Activated naive CD8-positive, alpha-beta T cell treated with anti-CD3 and anti-CD28 coated beads, Interleukin-2, amount 10 ng/mL, durations not matched to agents 7 days and 5 days (primary cell): ENCODE data around the gene MXD3. TPM values are rescaled to one million over a fixed set of nuclear protein-coding genes. Genes with fewer than 3 reads are reported as not detected.
A peak's percentile ranks its signal among the peaks of the same experiment; 100 is the strongest.

Source experiments
- ATAC-seq: fragments of 150-1000 bp; cut with Tn5 transposase; one replicate; pipeline ENCODE4 v1.10.0; 2021; ENCODE audit warnings: low read depth, moderate library complexity
- POLR2A ChIA-PET: fragments of 350-600 bp; sonication (Branson Sonifier 250); formaldehyde crosslinking; loops from one replicate; lab custom pipeline; 2021; ENCODE audit warnings: antibody characterized with exemption; lab: Charles Lee
- DNase-seq: peaks from one replicate; pipeline ENCODE4 v3.0.0; 2021
- H3K27ac Mint-ChIP-seq: one replicate; pipeline ENCODE4 v1.8.0; 2022; ENCODE audit warnings: mild to moderate bottlenecking, mixed read lengths
- H3K27me3 Mint-ChIP-seq: one replicate; pipeline ENCODE4 v1.8.0; 2022; ENCODE audit warnings: mild to moderate bottlenecking, moderate library complexity, mixed read lengths
- H3K36me3 Mint-ChIP-seq: one replicate; pipeline ENCODE4 v1.8.0; 2021; ENCODE audit warnings: mild to moderate bottlenecking, mixed read lengths
- H3K4me1 Mint-ChIP-seq: one replicate; pipeline ENCODE4 v1.8.0; 2021; ENCODE audit warnings: mixed read lengths
- H3K4me3 Mint-ChIP-seq: one replicate; pipeline ENCODE4 v1.8.0; 2022; ENCODE audit warnings: mild to moderate bottlenecking, moderate library complexity, mixed read lengths
- H3K9me3 Mint-ChIP-seq: one replicate; pipeline ENCODE4 v1.8.0; 2021; ENCODE audit warnings: mixed read lengths
- total RNA-seq, 2 experiments: library from RNA; stranded (reverse); gene quantifications; one replicate each; pipeline ENCODE4 v1.2.3, GENCODE V29; 2021

MXD3 gene
- total RNA-seq, 2 experiments from 2014 or later = 85.0 to 94.0 TPM

GRCh38 chr5:177293819-177294581, 17.7 kb downstream of the MXD3 start:
- no peaks in the 10 kb centered on the region for H3K9me3 Mint-ChIP-seq
- peaks cover 37% of the 10 kb centered on the region for H3K36me3 Mint-ChIP-seq
- POLR2A ChIA-PET = no interaction called here
- ATAC-seq (no peak), DNase-seq (no peak)
- H3K4me3 Mint-ChIP-seq = no peak overlapping the region
- H3K27me3 Mint-ChIP-seq = no peaks in the 10 kb centered on the region
- H3K4me1 Mint-ChIP-seq = peaks cover 20% of the 10 kb centered on the region
- no peak overlapping the region for H3K27ac Mint-ChIP-seq

DNA sequence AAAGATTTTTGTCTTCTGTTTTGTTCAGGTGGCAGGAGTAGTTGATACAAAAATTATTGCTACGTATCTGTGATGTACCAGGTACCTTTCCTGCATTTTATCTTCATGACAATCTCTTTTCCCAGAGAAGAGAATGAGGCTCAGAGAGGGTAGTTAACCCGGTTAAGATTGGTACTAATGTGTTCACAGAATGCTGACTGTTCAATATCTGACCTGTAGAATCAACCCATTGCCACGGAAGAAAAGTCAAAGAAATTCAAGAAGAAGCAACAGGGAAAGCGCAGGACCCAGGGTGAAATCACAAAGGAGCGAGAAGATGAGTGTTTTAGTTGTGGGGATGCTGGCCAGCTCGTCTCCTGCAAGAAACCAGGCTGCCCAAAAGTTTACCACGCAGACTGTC, 20.0 kb downstream of the MXD3 start:
- DNase-seq (no peak), ATAC-seq (no peak)
- Mint-ChIP-seq H3K4me3 (no peak overlapping the region), H3K9me3 (no peaks in the 10 kb centered on the region), H3K36me3 (peaks cover 40% of the 10 kb centered on the region), H3K27ac (no peak overlapping the region), H3K27me3 (no peaks in the 10 kb centered on the region), H3K4me1 (peaks cover 16% of the 10 kb centered on the region)
- POLR2A ChIA-PET = no interaction called here

DNA sequence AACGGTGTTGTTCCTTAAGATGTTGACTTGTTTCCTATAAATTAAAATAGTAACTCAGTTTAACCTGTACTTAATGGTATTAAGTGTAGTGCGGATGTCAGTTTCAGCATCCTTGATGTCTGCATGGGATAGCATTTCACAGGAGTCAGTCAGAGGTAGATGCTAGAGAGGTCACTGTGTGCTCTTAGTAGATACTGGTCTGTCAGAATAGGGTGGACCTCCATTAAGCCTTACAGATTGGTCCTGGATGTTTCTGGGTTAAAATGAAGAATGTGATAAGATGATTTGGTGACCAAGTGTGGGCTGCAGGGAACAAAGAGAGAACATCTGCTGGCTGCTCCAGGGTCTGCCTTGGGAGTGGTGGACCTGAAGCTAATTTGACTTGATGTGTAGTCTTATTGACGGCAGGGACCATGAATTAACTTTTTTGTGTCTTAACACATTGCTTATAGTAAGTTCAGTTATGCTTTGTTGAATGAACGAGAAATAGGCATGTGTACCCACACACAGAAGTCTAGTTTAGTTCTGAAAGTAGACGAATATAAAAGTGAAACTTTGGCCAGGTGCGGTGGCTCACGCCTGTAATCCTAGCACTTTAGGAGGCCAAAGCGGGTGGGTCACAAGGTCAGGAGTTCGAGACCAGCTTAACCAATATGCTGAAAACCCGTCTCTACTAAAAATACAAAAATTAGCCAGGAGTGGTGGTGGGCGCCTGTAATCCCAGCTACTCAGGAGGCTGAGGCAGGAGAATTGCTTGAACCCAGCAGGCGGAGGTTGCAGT, 20.7 kb downstream of the MXD3 start:
- Mint-ChIP-seq H3K27ac (no peak overlapping the region), H3K4me1 (peaks cover 13% of the 10 kb centered on the region), H3K4me3 (no peak overlapping the region), H3K27me3 (no peaks in the 10 kb centered on the region), H3K9me3 (no peaks in the 10 kb centered on the region), H3K36me3 (peaks cover 37% of the 10 kb centered on the region)
- ATAC-seq (no peak), DNase-seq (no peak)
- POLR2A ChIA-PET = no interaction called here

- Mint-ChIP-seq H3K27ac (no peak overlapping the region), H3K4me1 (peaks cover 6% of the 10 kb centered on the region), H3K4me3 (no peak overlapping the region), H3K27me3 (no peaks in the 10 kb centered on the region), H3K36me3 (peaks cover 38% of the 10 kb centered on the region), H3K9me3 (no peaks in the 10 kb centered on the region)
- no peak for DNase-seq
- POLR2A ChIA-PET = interaction anchor here (1.0 kb wide), 1 partner anchor 9 kb away, joined by 3 read pairs; no protein-coding TSS in a partner anchor
- ATAC-seq = no peak
These were observed 23.5 kb downstream of the MXD3 start for GRCh38 chr5:177288191-177288590.

DNA sequence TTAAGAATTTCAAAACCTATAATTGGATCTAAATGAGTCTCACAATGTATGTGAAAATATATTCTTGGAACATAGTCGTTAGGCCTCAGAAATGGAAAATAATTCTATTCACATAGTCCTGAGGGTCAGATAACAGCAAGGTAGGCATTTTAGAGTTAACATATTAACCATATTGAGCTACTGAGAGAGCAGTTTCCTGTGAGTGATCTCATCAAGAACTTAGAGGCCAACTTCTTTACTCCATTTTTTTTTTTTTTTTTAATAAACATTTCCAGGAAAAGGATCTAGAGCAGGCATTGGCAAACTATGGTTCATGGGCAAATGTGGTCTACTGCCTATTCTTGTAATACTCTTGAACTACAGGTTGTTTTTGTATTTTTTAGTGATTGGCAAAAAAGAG, 34.8 kb downstream of the MXD3 start:
- H3K4me3 Mint-ChIP-seq = no peak overlapping the region
- H3K9me3 Mint-ChIP-seq = no peaks in the 10 kb centered on the region
- ATAC-seq = no peak
- DNase-seq = no peak
- H3K4me1 Mint-ChIP-seq = peaks cover 7% of the 10 kb centered on the region
- H3K27me3 Mint-ChIP-seq = no peaks in the 10 kb centered on the region
- POLR2A ChIA-PET = interaction anchor here (0.7 kb wide), 1 partner anchor 143 kb away, joined by 3 read pairs; the partner anchor contains the start of gene NSD1
- peak overlapping the region; percentile 64 for H3K27ac Mint-ChIP-seq
- H3K36me3 Mint-ChIP-seq = peaks cover 19% of the 10 kb centered on the region

GRCh38 chr5:177275883-177276282, 35.8 kb downstream of the MXD3 start:
- Mint-ChIP-seq H3K27ac (no peak overlapping the region), H3K27me3 (no peaks in the 10 kb centered on the region), H3K9me3 (no peaks in the 10 kb centered on the region), H3K4me3 (no peak overlapping the region), H3K36me3 (peaks cover 16% of the 10 kb centered on the region), H3K4me1 (peaks cover 7% of the 10 kb centered on the region)
- POLR2A ChIA-PET = interaction anchor here (0.7 to 0.9 kb wide), 2 partner anchors 12 to 52 kb away, joined by 5 to 8 read pairs; no protein-coding TSS in a partner anchor
- no peak for DNase-seq
- ATAC-seq = no peak

- H3K27me3 Mint-ChIP-seq = no peaks in the 10 kb centered on the region
- POLR2A ChIA-PET = no interaction called here
These were observed 40.6 kb downstream of the MXD3 start for GRCh38 chr5:177271113-177271512.

GRCh38 chr5:177270653-177271052, 41.0 kb downstream of the MXD3 start:
- POLR2A ChIA-PET = no interaction called here

More at GRCh38 chr5:177271113-177271512, 40.6 kb downstream of the MXD3 start:
- no peak for ATAC-seq
- Mint-ChIP-seq H3K9me3 (no peaks in the 10 kb centered on the region), H3K4me3 (no peak overlapping the region), H3K27ac (no peak overlapping the region), H3K36me3 (peaks cover 19% of the 10 kb centered on the region), H3K4me1 (no peaks in the 10 kb centered on the region)
- DNase-seq = no peak

DNA sequence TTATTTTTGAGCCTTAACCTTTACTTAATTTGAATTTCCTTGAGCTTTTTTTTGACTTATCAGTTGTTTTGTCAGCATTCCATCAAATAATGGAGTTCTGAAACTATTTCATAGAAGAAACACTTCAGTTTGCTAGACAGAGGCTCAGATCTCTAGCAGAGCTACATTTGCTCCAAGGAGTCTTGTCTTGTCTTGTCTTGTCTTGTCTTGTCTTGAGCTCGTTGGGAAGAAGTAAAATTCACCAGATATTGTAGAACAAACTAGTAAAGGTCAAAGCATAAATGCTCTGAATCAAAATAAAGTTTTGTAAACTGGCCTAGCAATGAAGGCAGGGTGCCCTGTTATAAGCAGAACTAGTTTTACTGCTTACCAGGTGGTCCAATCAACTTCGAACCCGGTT, 41.7 kb downstream of the MXD3 start:
- DNase-seq (no peak), ATAC-seq (no peak)
- no peaks in the 10 kb centered on the region for H3K9me3 Mint-ChIP-seq
- POLR2A ChIA-PET = no interaction called here
- no peaks in the 10 kb centered on the region for H3K27me3 Mint-ChIP-seq
- no peak overlapping the region for H3K27ac Mint-ChIP-seq
- H3K4me3 Mint-ChIP-seq = no peak overlapping the region
- peaks cover 17% of the 10 kb centered on the region for H3K36me3 Mint-ChIP-seq
- no peaks in the 10 kb centered on the region for H3K4me1 Mint-ChIP-seq

More at GRCh38 chr5:177270653-177271052, 41.0 kb downstream of the MXD3 start:
- H3K4me3 Mint-ChIP-seq = no peak overlapping the region
- peaks cover 20% of the 10 kb centered on the region for H3K36me3 Mint-ChIP-seq
- no peaks in the 10 kb centered on the region for H3K9me3 Mint-ChIP-seq
- H3K27me3 Mint-ChIP-seq = no peaks in the 10 kb centered on the region
- ATAC-seq (no peak), DNase-seq (no peak)
- no peaks in the 10 kb centered on the region for H3K4me1 Mint-ChIP-seq
- no peak overlapping the region for H3K27ac Mint-ChIP-seq

DNA sequence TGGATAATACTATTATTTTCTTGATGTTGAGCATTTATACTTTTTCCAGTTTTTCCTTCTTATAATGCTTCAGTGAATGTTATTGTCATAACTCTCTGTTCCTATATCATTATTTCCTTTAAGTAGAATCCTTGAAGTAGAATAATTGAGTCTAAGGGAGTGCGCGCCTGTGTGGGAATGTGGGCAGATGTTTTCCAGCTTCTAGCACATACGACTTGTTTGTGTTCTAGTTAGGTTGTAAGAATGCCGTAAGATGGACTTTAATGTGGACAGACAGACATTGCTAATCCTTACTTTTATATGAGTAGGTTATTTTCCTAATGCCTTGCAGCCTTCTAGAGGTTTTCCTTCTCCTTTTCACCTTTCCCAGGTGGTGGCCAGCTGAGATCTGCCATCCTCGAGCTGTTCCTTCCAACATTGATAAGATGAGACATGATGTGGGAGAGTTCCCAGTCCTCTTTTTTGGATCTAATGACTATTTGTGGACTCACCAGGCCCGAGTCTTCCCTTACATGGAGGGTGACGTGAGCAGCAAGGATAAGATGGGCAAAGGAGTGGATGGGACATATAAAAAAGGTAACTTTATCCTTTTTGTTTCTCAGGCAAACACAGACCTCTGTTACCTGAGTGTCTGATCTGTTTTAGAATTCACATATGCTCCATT, 42.3 kb downstream of the MXD3 start:
- no peaks in the 10 kb centered on the region for H3K27me3 Mint-ChIP-seq

DNA sequence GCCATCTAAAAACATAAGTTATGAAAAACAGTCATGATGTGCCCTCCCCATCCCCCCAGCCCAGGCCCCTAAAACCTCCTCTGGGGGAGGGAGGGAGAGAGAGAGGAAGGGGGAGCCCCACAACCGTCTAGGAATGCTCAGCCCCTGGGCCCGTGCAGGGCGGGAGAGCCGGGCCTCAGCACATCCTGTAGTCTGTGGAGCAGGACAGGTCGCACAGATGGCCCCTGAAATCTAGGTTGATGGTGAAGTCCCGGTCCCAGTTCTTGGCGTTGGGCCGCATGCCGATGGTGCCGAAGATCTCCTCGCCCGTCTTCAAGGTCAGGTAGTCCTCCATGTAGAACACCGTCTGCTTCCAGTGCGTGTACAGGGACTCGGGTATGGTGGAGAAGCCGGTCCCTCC, 46.3 kb downstream of the MXD3 start:
- no peak overlapping the region for H3K27ac Mint-ChIP-seq
- no peaks in the 10 kb centered on the region for H3K4me1 Mint-ChIP-seq
- peaks cover 23% of the 10 kb centered on the region for H3K36me3 Mint-ChIP-seq
- no peak for DNase-seq
- POLR2A ChIA-PET = no interaction called here
- no peak for ATAC-seq
- H3K27me3 Mint-ChIP-seq = no peaks in the 10 kb centered on the region
- H3K9me3 Mint-ChIP-seq = no peaks in the 10 kb centered on the region
- H3K4me3 Mint-ChIP-seq = no peak overlapping the region

More for the DNA sequence above, 42.3 kb downstream of the MXD3 start:
- H3K4me3 Mint-ChIP-seq = no peak overlapping the region
- peaks cover 17% of the 10 kb centered on the region for H3K36me3 Mint-ChIP-seq
- H3K27ac Mint-ChIP-seq = no peak overlapping the region
- DNase-seq (no peak), ATAC-seq (no peak)
- no peaks in the 10 kb centered on the region for H3K4me1 Mint-ChIP-seq
- POLR2A ChIA-PET = no interaction called here
- no peaks in the 10 kb centered on the region for H3K9me3 Mint-ChIP-seq

DNA sequence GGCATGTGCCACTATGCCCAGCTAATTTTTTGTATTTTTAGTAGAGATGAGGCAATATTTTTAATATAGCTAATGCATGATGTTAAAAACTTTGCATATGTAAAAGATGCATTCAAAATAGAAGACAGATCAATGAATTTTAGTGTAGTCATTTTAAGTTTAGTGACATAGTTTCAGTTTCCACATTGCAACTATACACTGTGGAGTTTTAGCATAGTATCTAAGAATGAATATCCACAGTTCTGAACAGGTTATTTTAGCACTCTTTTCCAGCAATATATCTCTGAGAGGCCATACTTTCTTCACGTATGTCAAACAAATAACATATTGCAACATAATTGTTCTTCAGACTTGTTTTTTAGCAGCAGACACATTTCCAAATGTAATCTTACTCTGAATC, 47.5 kb downstream of the MXD3 start:
- Mint-ChIP-seq H3K27ac (no peak overlapping the region), H3K9me3 (no peaks in the 10 kb centered on the region), H3K27me3 (no peaks in the 10 kb centered on the region), H3K4me3 (no peak overlapping the region), H3K36me3 (peaks cover 17% of the 10 kb centered on the region), H3K4me1 (peaks cover 3% of the 10 kb centered on the region)
- no peak for DNase-seq
- ATAC-seq = no peak
- POLR2A ChIA-PET = no interaction called here

GRCh38 chr5:177261510-177261909, 50.2 kb downstream of the MXD3 start:
- Mint-ChIP-seq H3K27me3 (no peaks in the 10 kb centered on the region), H3K36me3 (peaks cover 19% of the 10 kb centered on the region)

More at GRCh38 chr5:177261510-177261909, 50.2 kb downstream of the MXD3 start:
- no peaks in the 10 kb centered on the region for H3K9me3 Mint-ChIP-seq
- no peak for DNase-seq
- H3K4me1 Mint-ChIP-seq = peaks cover 7% of the 10 kb centered on the region
- H3K4me3 Mint-ChIP-seq = no peak overlapping the region
- no peak for ATAC-seq
- no peak overlapping the region for H3K27ac Mint-ChIP-seq
- POLR2A ChIA-PET = no interaction called here
